Measurements from ENCODE around the gene TMEM45A. TPM values are rescaled to one million over a fixed set of nuclear protein-coding genes. Genes with fewer than 3 reads are reported as not detected.

Gene TMEM45A
- total RNA-seq, 2 experiments from 2014 or later: 3.0 to 3.2 TPM

Other genes with a start within 250 kb of the TMEM45A start
- 10 to 100 TPM; 18.3 to 21.2 TPM for gene TBC1D23, start 231.6 kb upstream of the TMEM45A start, total RNA-seq
- gene NIT2, start 157.9 kb upstream of the TMEM45A start, total RNA-seq: 10 to 100 TPM; 75.7 to 81.6 TPM
- 10 to 100 TPM; 68.8 to 70.8 TPM for gene TOMM70, start 91.5 kb upstream of the TMEM45A start, total RNA-seq
- gene LNP1, start 91.1 kb upstream of the TMEM45A start, total RNA-seq: 1 to 10 TPM; 1.7 to 1.9 TPM
- gene ADGRG7, start 117.0 kb downstream of the TMEM45A start, total RNA-seq: not detected
- gene TFG, start 216.9 kb downstream of the TMEM45A start, total RNA-seq: 10 to 100 TPM; 57.8 to 61.3 TPM